DOHH2 (cell line): ENCODE results near the gene EPHB2.

ENCODE experiments used
- H3F3A ChIP-seq: fragments of 200-600 bp; sonication (generic), shearing (Covaris generic); 2 replicates; pipeline ENCODE4 v1.6.0; 2016; ENCODE audit warnings: antibody characterized with exemption, mild to moderate bottlenecking; ENCODE audit not compliant: control insufficient read depth, insufficient read depth
- H3K27ac ChIP-seq: fragments of 200-600 bp; sonication (generic); 2 replicates; pipeline ENCODE4 v1.5.1; 2014; ENCODE audit warnings: low read depth, mild to moderate bottlenecking, low read length, moderate library complexity
- H3K27me3 ChIP-seq: fragments of 200-600 bp; sonication (generic); 2 replicates; pipeline ENCODE4 v1.6.1; 2014; ENCODE audit warnings: mild to moderate bottlenecking, low read length, mixed read lengths; ENCODE audit not compliant: control insufficient read depth
- H3K36me3 ChIP-seq: fragments of 200-600 bp; sonication (generic); 2 replicates; pipeline ENCODE4 v1.6.1; 2014; ENCODE audit warnings: mild to moderate bottlenecking, low read length, moderate library complexity, mixed read lengths; ENCODE audit not compliant: control insufficient read depth
- H3K4me1 ChIP-seq: fragments of 200-600 bp; sonication (generic); 2 replicates; pipeline ENCODE4 v1.6.1; 2014; ENCODE audit warnings: mild to moderate bottlenecking, low read length, mixed read lengths; ENCODE audit not compliant: control insufficient read depth
- H3K4me2 ChIP-seq: fragments of 200-600 bp; sonication (generic); 2 replicates; pipeline ENCODE4 v1.6.0; 2014; ENCODE audit warnings: mild to moderate bottlenecking, low read length, moderate library complexity
- H3K4me3 ChIP-seq: fragments of 200-600 bp; sonication (generic); 2 replicates; pipeline ENCODE4 v1.5.1; 2014; ENCODE audit warnings: mild to moderate bottlenecking, low read length, mixed read lengths
- H3K79me2 ChIP-seq: fragments of 200-600 bp; sonication (generic); 2 replicates; pipeline ENCODE4 v1.6.1; 2014; ENCODE audit warnings: mild to moderate bottlenecking, low read length, mixed read lengths; ENCODE audit not compliant: control insufficient read depth
- H3K9me2 ChIP-seq: fragments of 200-600 bp; sonication (generic); replicated peaks from 2 replicates; pipeline ENCODE4 v1.6.1; 2014; ENCODE audit warnings: mild to moderate bottlenecking, low read length, mixed read lengths; ENCODE audit not compliant: control insufficient read depth
- H3K9me3 ChIP-seq: fragments of 200-600 bp; sonication (generic); 2 replicates; pipeline ENCODE4 v1.6.1; 2014; ENCODE audit warnings: antibody characterized with exemption, low read length, mixed read lengths; ENCODE audit not compliant: control insufficient read depth, insufficient read depth
- H4K20me1 ChIP-seq: fragments of 200-600 bp; sonication (generic); 2 replicates; pipeline ENCODE4 v1.6.0; 2014; ENCODE audit warnings: low read depth, mild to moderate bottlenecking, antibody characterized with exemption, low read length, moderate library complexity; ENCODE audit not compliant: control insufficient read depth, insufficient read depth
- CTCF ChIP-seq: fragments of 200-600 bp; sonication (generic); IDR thresholded peaks from one replicate; pipeline ENCODE4 v1.5.1; 2014; ENCODE audit warnings: antibody characterized with exemption, mild to moderate bottlenecking, low read depth, low read length; ENCODE audit not compliant: poor library complexity, severe bottlenecking
- EZH2phosphoT487 ChIP-seq: fragments of 200-600 bp; sonication (generic); IDR thresholded peaks from 2 replicates; pipeline ENCODE4 v1.6.1; 2017; ENCODE audit warnings: borderline replicate concordance, mild to moderate bottlenecking, antibody characterized with exemption, low read length, moderate library complexity, mixed read lengths

Gene EPHB2

GRCh38 chr1:22906968-22907367 is 196.3 kb downstream of the EPHB2 start:
- no peaks in the 10 kb centered on the region for H3K9me2 ChIP-seq
- H4K20me1 ChIP-seq, result no peaks in the 10 kb centered on the region
- TF ChIP-seq EZH2phosphoT487, result no peak
- no peak overlapping the region for H3K4me2 ChIP-seq
- no peaks in the 10 kb centered on the region for H3K36me3 ChIP-seq
- no peaks in the 10 kb centered on the region for H3K4me1 ChIP-seq
- no peak overlapping the region for H3K27ac ChIP-seq
- H3K4me3 ChIP-seq, result no peak overlapping the region
- H3K27me3 ChIP-seq, result peaks cover 10% of the 10 kb centered on the region; the same call in 1 of the 2 replicates
- H3F3A ChIP-seq, result no peaks in the 10 kb centered on the region
- no peaks in the 10 kb centered on the region for H3K9me3 ChIP-seq
- no peaks in the 10 kb centered on the region for H3K79me2 ChIP-seq

- no peak overlapping the region for H3K4me2 ChIP-seq
- no peaks in the 10 kb centered on the region for H3K4me1 ChIP-seq
- H3K9me2 ChIP-seq, result no peaks in the 10 kb centered on the region
- H3K4me3 ChIP-seq, result no peak overlapping the region
- H3K36me3 ChIP-seq, result no peaks in the 10 kb centered on the region
- TF ChIP-seq CTCF (no peak), EZH2phosphoT487 (no peak)
- H3K27ac ChIP-seq, result no peak overlapping the region
- H3K9me3 ChIP-seq, result no peaks in the 10 kb centered on the region
- no peaks in the 10 kb centered on the region for H4K20me1 ChIP-seq
- H3K79me2 ChIP-seq, result no peaks in the 10 kb centered on the region
- H3F3A ChIP-seq, result no peaks in the 10 kb centered on the region
- H3K27me3 ChIP-seq, result peaks cover 5% of the 10 kb centered on the region; the same call in 1 of the 2 replicates
These were observed 196.9 kb downstream of the EPHB2 start for GRCh38 chr1:22907528-22907927.

GRCh38 chr1:22908880-22909426 is 198.3 kb downstream of the EPHB2 start:
- H3K36me3 ChIP-seq, result no peaks in the 10 kb centered on the region
- TF ChIP-seq EZH2phosphoT487 (no peak), CTCF (no peak)
- no peaks in the 10 kb centered on the region for H3K4me1 ChIP-seq
- H4K20me1 ChIP-seq, result no peaks in the 10 kb centered on the region
- no peak overlapping the region for H3K4me3 ChIP-seq
- H3K27ac ChIP-seq, result no peak overlapping the region
- H3K79me2 ChIP-seq, result no peaks in the 10 kb centered on the region
- no peaks in the 10 kb centered on the region for H3F3A ChIP-seq
- no peaks in the 10 kb centered on the region for H3K9me2 ChIP-seq
- no peaks in the 10 kb centered on the region for H3K9me3 ChIP-seq
- peaks cover 3% of the 10 kb centered on the region; the same call in 1 of the 2 replicates for H3K27me3 ChIP-seq
- no peak overlapping the region for H3K4me2 ChIP-seq

GRCh38 chr1:22910286-22910685 is 199.6 kb downstream of the EPHB2 start:
- no peaks in the 10 kb centered on the region for H3F3A ChIP-seq
- no peak overlapping the region for H3K27ac ChIP-seq
- no peaks in the 10 kb centered on the region for H3K4me1 ChIP-seq
- no peaks in the 10 kb centered on the region for H3K36me3 ChIP-seq
- no peaks in the 10 kb centered on the region for H3K9me3 ChIP-seq
- no peak for TF ChIP-seq CTCF
- no peak for TF ChIP-seq EZH2phosphoT487
- no peaks in the 10 kb centered on the region for H3K9me2 ChIP-seq
- no peak overlapping the region for H3K4me3 ChIP-seq
- H3K79me2 ChIP-seq, result no peaks in the 10 kb centered on the region
- H3K27me3 ChIP-seq, result peaks cover 2% of the 10 kb centered on the region; the same call in 1 of the 2 replicates
- H3K4me2 ChIP-seq, result no peak overlapping the region
- no peaks in the 10 kb centered on the region for H4K20me1 ChIP-seq
